HepG2 (cell line): ENCODE measurements around the gene CYB5D1.

ENCODE experiments used
- BRCA1 ChIP-seq: sonication (generic); formaldehyde crosslinking; IDR thresholded peaks from 2 replicates; pipeline ENCODE4 v1.4.0; 2020; ENCODE audit warnings: missing genetic modification reagents
- CTCF ChIP-seq: sonication (generic); formaldehyde crosslinking; IDR thresholded peaks from 2 replicates; pipeline ENCODE4 v1.5.0; 2020; ENCODE audit warnings: mild to moderate bottlenecking, missing genetic modification reagents, moderate library complexity
- ETV5 ChIP-seq: IDR thresholded peaks from 2 replicates; pipeline ENCODE4 v1.6.1; 2018; ENCODE audit warnings: missing biosample characterization, missing genetic modification reagents, inconsistent platforms, borderline replicate concordance
- FOSL1 ChIP-seq: sonication (generic); formaldehyde crosslinking; IDR thresholded peaks from 2 replicates; pipeline ENCODE4 v1.9.0; 2021; ENCODE audit warnings: missing genetic modification reagents, borderline replicate concordance
- HDAC6 ChIP-seq: fragments of 200-600 bp; sonication (generic); IDR thresholded peaks from 2 replicates; pipeline ENCODE4 v1.7.0; 2017; ENCODE audit warnings: mild to moderate bottlenecking, antibody characterized with exemption, low read length, low read depth
- IRF2 ChIP-seq: IDR thresholded peaks from 2 replicates; pipeline ENCODE4 v1.6.1; 2018; ENCODE audit warnings: missing genetic modification reagents, missing compliant biosample characterization
- KDM4B ChIP-seq: sonication (generic); formaldehyde crosslinking; IDR thresholded peaks from 2 replicates; pipeline ENCODE4 v1.4.0; 2020; ENCODE audit warnings: missing genetic modification reagents
- MTA1 ChIP-seq: sonication (generic); formaldehyde crosslinking; IDR thresholded peaks from 2 replicates; pipeline ENCODE4 v1.4.0; 2020; ENCODE audit warnings: missing genetic modification reagents, mild to moderate bottlenecking, borderline replicate concordance
- NFRKB ChIP-seq: fragments of 450-650 bp; IDR thresholded peaks from 2 replicates; pipeline ENCODE4 v1.6.1; 2017
- POLR2A ChIP-seq, 2 experiments: IDR thresholded peaks; 2 replicates each; pipeline ENCODE4 v1.6.1; 2011; ENCODE audit warnings: low read depth in 2 of 2, low read length in 2 of 2, mild to moderate bottlenecking in 1 of 2, moderate library complexity in 1 of 2; ENCODE audit not compliant: insufficient read depth in 1 of 2
- TBX3 ChIP-seq: fragments of 450-650 bp; IDR thresholded peaks from 2 replicates; pipeline ENCODE4 v1.6.1; 2017; ENCODE audit warnings: antibody characterized with exemption, mild to moderate bottlenecking, inconsistent platforms, borderline replicate concordance

DNA sequence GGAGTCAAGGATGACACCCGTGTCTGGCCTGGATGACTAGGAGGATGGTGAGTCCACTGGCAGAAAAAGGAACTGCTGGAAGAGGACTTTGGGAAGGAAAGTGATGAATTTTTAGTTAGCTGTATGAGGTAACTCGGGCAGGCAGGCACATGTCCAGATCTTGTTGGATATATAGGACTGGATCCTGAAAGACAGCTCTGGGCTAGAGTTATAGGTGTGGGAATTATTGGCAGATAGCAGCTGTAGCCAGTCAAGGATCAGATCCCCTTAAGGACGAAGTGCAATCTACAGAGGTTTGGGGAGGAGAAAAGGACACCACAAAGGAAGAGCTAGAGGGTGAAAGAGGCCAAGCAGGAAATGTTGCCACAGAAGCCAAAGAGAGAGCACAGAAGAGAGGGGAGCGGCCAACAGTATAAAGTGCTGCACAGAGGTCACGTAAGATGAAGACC lies 10.1 kb downstream of the CYB5D1 start:
- TF ChIP-seq CTCF (CRISPR knock-in tag) (no peak), FOSL1 (CRISPR knock-in tag) (no peak), KDM4B (CRISPR knock-in tag) (no peak), POLR2A (IDR thresholded peaks at IDR 0.05; ENCODE audit: insufficient read depth in 1 of 2, low read depth in 2 of 2, low read length in 2 of 2) (no peak), ETV5 (CRISPR knock-in tag) (no peak), HDAC6 (no peak), TBX3 (no peak), MTA1 (CRISPR knock-in tag) (no peak), IRF2 (no peak), BRCA1 (no peak), NFRKB (no peak)
